ENCODE measurements around the gene P2RX3. TPM values are rescaled to one million over a fixed set of nuclear protein-coding genes. Genes with fewer than 3 reads are reported as not detected.

P2RX3 gene
- total RNA-seq, 2 donors from 2014 or later = not detected

- TF ChIP-seq, protein P1, sequence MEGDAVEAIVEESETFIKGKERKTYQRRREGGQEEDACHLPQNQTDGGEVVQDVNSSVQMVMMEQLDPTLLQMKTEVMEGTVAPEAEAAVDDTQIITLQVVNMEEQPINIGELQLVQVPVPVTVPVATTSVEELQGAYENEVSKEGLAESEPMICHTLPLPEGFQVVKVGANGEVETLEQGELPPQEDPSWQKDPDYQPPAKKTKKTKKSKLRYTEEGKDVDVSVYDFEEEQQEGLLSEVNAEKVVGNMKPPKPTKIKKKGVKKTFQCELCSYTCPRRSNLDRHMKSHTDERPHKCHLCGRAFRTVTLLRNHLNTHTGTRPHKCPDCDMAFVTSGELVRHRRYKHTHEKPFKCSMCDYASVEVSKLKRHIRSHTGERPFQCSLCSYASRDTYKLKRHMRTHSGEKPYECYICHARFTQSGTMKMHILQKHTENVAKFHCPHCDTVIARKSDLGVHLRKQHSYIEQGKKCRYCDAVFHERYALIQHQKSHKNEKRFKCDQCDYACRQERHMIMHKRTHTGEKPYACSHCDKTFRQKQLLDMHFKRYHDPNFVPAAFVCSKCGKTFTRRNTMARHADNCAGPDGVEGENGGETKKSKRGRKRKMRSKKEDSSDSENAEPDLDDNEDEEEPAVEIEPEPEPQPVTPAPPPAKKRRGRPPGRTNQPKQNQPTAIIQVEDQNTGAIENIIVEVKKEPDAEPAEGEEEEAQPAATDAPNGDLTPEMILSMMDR (conservative IDR thresholded peaks at IDR 0.05) = no peak
- Histone ChIP-seq H3K4me1 (ENCODE audit: control insufficient read depth, insufficient read depth, low read length) (peaks cover 10% of the 10 kb centered on the region), H3K27me3 (ENCODE audit: control insufficient read depth, insufficient read depth, low read length, poor library complexity, severe bottlenecking) (peaks cover 65% of the 10 kb centered on the region), H3K27ac (ENCODE audit: low read depth, low read length) (no peak overlapping the region), H3K4me3 (ENCODE audit: low read length) (no peak overlapping the region), H3K9me3 (ENCODE audit: control insufficient read depth, low read length) (no peaks in the 10 kb centered on the region), H3K9ac (ENCODE audit: extremely low read depth, low read length, poor library complexity, severe bottlenecking) (no peak overlapping the region), H3K36me3 (ENCODE audit: control insufficient read depth, insufficient read depth, low read length) (no peaks in the 10 kb centered on the region)
- peaks cover 61% of the 10 kb centered on the region for H3K27me3 Mint-ChIP-seq (ENCODE audit: insufficient read depth)
- no peak for DNase-seq
- no peak overlapping the region for H3K4me3 Mint-ChIP-seq
- H3K4me1 Mint-ChIP-seq = peaks cover 4% of the 10 kb centered on the region
- H3K27ac Mint-ChIP-seq = no peak overlapping the region
- H3K9me3 Mint-ChIP-seq = no peaks in the 10 kb centered on the region
- no peaks in the 10 kb centered on the region for H3K36me3 Mint-ChIP-seq (ENCODE audit: low read depth)
Observed at GRCh38 chr11:57370941-57371340, 32.8 kb downstream of the P2RX3 start.

DNA sequence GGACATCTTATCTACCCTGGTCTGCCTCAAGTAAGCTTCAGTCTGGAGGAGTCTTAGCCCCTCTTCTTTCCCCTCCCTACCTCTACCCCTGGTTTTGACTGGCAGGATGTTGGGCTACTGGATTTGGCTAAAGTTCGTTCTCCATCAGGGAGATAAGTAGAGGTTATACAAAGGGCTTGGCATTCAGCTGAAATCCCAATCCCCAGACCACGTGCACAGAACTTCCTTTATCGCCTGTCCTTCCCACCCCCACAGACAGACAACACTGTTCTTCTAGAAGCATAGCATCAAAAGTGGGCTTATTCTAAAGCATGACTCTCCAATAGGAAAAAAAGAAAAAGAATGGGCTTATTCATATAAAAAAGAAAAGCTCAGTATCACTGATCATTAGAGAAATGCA lies 35.0 kb downstream of the P2RX3 start:
- H3K4me1 Mint-ChIP-seq = no peaks in the 10 kb centered on the region
- H3K9me3 ChIP-seq (ENCODE audit: control insufficient read depth, low read length) = no peaks in the 10 kb centered on the region
- H3K27me3 Mint-ChIP-seq (ENCODE audit: insufficient read depth) = peaks cover 61% of the 10 kb centered on the region
- no peaks in the 10 kb centered on the region for H3K9me3 Mint-ChIP-seq
- no peak overlapping the region for H3K9ac ChIP-seq (ENCODE audit: extremely low read depth, low read length, poor library complexity, severe bottlenecking)
- no peak overlapping the region for H3K4me3 ChIP-seq (ENCODE audit: low read length)
- no peaks in the 10 kb centered on the region for H3K36me3 Mint-ChIP-seq (ENCODE audit: low read depth)
- no peak overlapping the region for H3K27ac ChIP-seq (ENCODE audit: low read depth, low read length)
- TF ChIP-seq, protein P1 (conservative IDR thresholded peaks at IDR 0.05) = no peak
- H3K27ac Mint-ChIP-seq = no peak overlapping the region
- peaks cover 59% of the 10 kb centered on the region for H3K27me3 ChIP-seq (ENCODE audit: control insufficient read depth, insufficient read depth, low read length, poor library complexity, severe bottlenecking)
- no peak for DNase-seq
- H3K4me1 ChIP-seq (ENCODE audit: control insufficient read depth, insufficient read depth, low read length) = peaks cover 6% of the 10 kb centered on the region
- no peak overlapping the region for H3K4me3 Mint-ChIP-seq
- no peaks in the 10 kb centered on the region for H3K36me3 ChIP-seq (ENCODE audit: control insufficient read depth, insufficient read depth, low read length)
- 80 to 88% methylated on average over 1 to 3 of the region's 3 CpGs for WGBS, 2 experiments (ENCODE audit: insufficient coverage in 1 of 2, insufficient read length in 1 of 2)

DNA sequence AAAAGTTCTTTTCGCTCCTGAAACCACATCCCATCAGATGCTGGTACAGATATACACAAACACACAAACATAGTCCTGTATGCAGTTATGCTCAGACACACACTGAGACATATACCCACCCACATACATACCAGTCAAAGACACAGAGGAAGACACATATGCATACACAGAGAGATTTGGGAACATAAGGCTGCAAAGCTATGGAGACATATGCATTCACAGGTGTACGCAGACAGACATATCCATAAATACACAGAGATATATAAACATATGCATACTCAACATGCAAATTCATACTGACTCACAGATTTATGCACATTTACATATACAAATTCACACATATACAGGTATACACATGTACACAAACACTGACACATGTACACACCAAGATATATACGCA lies 36.8 kb downstream of the P2RX3 start:
- Mint-ChIP-seq H3K4me1 (no peaks in the 10 kb centered on the region), H3K4me3 (no peak overlapping the region), H3K27me3 (ENCODE audit: insufficient read depth) (peaks cover 63% of the 10 kb centered on the region)

More for the DNA sequence above, 36.8 kb downstream of the P2RX3 start:
- H3K36me3 ChIP-seq (ENCODE audit: control insufficient read depth, insufficient read depth, low read length) = no peaks in the 10 kb centered on the region
- H3K4me1 ChIP-seq (ENCODE audit: control insufficient read depth, insufficient read depth, low read length) = peaks cover 2% of the 10 kb centered on the region
- H3K9ac ChIP-seq (ENCODE audit: extremely low read depth, low read length, poor library complexity, severe bottlenecking) = no peak overlapping the region
- H3K4me3 ChIP-seq (ENCODE audit: low read length) = no peak overlapping the region
- no peaks in the 10 kb centered on the region for H3K9me3 Mint-ChIP-seq
- WGBS, 2 experiments (ENCODE audit: insufficient coverage in 1 of 2, insufficient read length in 1 of 2) = 94 to 95% methylated on average over 3 of the region's 3 CpGs
- no peaks in the 10 kb centered on the region for H3K36me3 Mint-ChIP-seq (ENCODE audit: low read depth)
- TF ChIP-seq, protein P1 (conservative IDR thresholded peaks at IDR 0.05) = no peak
- no peak for DNase-seq
- no peak overlapping the region for H3K27ac Mint-ChIP-seq
- H3K27me3 ChIP-seq (ENCODE audit: control insufficient read depth, insufficient read depth, low read length, poor library complexity, severe bottlenecking) = peaks cover 54% of the 10 kb centered on the region
- no peaks in the 10 kb centered on the region for H3K9me3 ChIP-seq (ENCODE audit: control insufficient read depth, low read length)
- H3K27ac ChIP-seq (ENCODE audit: low read depth, low read length) = no peak overlapping the region

All from endodermal cell (in vitro differentiated cells).